Stimulated activated CD4-positive, alpha-beta T cell treated with anti-CD3 and anti-CD28 coated beads, Interleukin-4, amount 100 ng/mL, for 48 hours (primary cell): ENCODE results near the gene RANBP1.
A peak's percentile ranks its signal among the peaks of the same experiment; 100 is the strongest.
"Not testable (repeated sequence)": the region's sequence is repeated elsewhere in the genome, so short reads cannot be mapped to it uniquely, and the experiment has no call there.

Experiments used
- DNase-seq, 2 donors: peaks; one replicate each; pipeline ENCODE4 v3.0.0-alpha.2; 2020; ENCODE audit warnings: low read depth in 2 of 2

The RANBP1 gene

GRCh38 chr22:20150381-20151275 lies 34.7 kb downstream of the RANBP1 start, which contains the start of gene CCDC188:
TSS of gene CCDC188 (minus strand) at chr22:20151055. CDS start at chr22:20150986, 69 bp downstream.
- DNase-seq = no peak

GRCh38 chr22:20151276-20151588 lies 35.3 kb downstream of the RANBP1 start:
- DNase-seq = no peak

DNA sequence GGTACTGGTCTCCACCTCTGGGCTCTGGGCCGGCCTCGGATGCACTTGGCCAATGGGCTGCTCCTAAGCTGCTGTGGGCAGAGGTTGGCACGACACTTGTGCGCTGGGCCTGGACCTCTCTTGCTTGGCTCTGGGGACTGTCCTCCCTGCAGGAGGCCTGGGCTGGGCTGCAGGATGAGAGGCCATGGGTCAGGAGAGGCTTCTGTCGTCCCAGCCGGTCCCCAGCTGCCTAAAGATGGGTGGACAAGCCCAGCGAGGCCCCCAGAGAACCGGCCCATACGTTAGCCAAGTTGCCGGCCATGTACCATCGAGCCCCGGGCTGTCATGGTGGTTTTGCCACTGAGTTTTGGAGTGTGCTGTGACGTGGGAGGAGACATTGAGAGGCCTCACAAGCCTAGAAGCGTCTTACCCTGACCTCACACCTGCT lies 36.6 kb downstream of the RANBP1 start:
- no peak for DNase-seq

- DNase-seq = no peak
These were observed 38.0 kb downstream of the RANBP1 start for GRCh38 chr22:20153945-20154344.

- no peak for DNase-seq
These were observed 38.8 kb downstream of the RANBP1 start for GRCh38 chr22:20154602-20155187.

- DNase-seq = no peak
These were observed 39.6 kb downstream of the RANBP1 start for GRCh38 chr22:20155330-20156041.

DNA sequence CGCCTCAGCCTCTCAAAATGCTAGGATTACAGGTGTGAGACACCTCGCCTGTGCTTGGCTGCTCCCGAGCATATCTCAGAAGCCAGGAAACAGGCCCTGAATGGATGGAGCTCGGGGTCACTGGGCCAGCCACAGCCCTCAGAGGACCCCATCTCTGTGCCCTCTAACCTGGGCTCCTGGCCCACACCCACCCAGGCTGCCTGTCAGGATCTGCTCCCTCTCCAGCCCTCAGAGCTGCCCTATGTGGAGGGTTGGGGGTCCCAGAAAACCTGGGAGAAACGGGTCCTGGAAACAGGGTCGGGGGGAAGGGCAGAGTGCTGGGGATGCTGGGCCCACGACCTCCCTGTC lies 40.1 kb downstream of the RANBP1 start:
- DNase-seq = no peak

DNA sequence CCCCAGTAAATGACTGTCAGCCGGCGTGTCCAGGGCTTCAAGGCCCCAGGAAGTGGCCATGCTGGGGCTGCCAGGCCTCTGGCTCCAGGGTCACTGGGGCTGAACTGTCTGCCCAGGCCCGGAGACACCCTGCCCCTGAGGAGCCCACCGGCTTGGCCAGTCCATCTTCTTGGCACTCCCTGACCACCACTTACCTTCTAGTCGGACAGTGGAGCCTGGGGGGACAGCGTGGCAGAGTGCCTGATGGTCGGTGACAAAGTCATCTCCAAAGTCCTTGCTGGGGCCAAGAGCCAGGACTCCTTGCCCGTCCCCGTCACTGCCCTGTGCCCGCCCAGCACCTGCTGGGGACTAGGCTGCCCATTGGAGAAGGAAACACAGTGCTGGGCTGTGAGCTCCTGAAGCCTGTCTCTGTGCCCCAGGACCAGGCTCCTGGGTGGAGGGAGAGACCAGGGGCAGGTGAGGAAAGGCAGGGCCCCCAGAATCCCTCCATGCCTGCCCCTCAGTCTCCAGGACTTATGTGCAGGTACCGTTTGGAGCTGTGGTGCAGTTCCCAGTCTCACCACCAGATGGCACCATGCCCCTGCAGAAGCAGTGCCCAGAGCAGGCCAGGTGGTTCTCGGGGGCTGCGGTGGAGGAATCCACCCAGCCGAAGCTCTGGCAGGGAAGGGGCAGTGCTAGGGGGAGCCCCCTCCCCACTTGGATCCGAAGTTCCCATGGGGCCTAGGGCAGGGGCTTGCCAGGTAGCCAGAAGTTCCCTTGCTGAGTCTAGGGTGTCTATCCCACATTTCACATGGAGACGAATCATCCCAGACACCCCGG lies 40.9 kb downstream of the RANBP1 start:
- peak; percentile 75 to 96 for DNase-seq

DNA sequence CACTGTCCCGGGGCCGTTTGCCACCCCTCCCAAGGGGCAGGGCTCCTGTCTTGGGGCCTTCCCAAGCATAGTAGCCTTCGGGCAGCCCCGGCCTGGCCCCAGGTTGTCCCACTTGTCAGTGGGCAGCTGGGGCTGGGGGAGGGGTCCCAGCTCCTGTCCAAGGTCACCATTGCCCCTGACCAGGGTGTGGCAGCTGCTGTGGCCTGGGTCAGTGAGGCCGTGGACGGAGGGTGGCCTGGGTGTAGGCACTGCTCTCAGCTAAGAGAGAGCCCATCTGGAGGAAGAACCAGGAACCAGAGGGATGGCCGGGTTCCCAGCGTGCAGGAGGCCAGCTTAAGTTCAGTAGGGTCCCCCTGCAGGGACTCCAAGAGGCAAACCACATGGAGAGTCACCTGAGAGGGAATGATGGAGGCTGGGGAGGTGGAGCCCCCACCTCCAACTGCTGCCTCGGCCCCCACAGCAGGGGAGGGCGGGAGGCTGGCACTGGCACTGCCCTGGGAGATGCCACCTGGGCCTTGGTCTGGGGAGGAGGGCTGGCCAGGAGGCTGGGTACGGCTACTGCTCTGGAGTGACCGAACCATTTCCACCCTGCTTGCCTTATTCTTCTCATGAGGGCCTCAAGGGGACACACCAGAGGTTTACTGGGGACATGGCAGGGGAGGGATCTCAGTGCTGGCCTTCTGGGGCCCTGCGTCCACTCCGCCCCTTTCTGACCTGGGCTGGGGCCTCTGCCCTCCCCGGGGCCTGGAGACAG lies 41.7 kb downstream of the RANBP1 start:
- no peak for DNase-seq

DNA sequence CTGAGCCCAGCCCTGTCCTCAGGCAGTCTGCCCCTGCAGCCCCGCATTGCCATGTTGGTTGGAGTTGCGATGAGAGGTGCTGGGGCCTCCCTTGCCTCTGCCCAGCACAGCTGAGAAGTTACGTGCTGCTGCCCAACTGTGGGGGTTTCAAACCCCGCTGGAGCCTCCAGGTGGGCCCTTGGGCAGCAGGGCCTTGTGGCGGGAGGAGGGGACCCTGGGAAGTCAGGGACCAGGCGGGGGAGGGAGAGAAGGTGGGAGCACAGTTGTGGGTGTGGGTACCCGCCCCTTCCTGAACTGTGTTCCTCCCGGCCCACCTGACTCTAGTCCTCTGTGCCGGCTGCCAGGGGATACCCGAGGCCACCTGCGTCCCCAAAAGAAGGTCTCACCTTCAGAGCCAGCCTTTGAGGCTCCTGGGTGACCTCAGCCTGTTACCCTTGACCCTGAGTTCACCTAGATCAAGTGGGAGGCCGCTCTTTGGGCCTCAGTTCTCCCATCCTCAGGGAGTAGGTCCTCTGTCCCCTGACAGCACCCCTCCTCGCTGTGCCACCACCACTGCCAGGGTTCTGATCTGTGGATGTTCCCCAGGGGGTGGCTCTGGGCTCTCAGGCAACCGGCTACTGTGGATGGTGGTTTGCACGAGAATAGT lies 42.6 kb downstream of the RANBP1 start:
- DNase-seq = no peak

DNA sequence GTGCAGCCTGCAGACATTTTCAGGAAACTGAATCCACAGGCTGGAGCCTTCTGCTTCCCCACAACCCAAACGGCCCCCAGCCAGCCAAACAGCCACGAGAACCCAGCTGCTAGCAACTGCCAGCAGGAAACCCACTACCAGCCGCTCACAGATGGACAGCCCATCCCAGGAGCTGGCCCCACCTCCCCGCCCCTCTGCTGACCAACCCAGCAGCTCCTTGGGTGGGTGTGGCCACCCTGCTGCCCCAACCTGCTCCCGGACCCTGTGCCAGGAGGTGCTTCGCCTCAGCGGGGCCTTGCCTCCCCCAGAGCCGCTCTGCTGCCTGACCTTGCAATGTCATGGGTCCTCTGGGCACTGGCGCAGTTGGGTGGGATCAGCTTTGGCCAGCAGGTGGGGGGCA lies 43.2 kb downstream of the RANBP1 start:
- DNase-seq = no peak

DNA sequence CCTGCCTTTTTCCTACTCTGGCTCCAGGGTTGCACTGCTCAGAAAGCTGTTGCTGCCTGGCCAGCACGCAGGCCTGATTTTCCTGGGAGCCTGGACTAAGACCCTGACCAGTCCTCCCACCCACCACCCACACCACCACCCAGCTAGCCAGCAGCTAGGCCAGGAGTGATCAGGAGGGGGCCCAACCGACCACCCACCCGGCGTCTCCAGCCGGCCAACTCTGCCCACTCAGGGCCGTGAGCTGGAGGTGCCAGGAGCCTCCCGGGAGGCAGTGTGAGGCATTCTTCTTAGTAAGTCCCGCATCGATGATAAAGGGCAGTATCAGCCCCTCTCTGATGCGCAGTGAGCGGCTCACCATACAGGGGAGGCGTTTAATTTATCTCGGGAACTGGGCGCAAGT lies 43.6 kb downstream of the RANBP1 start:
- DNase-seq = not testable (repeated sequence)

GRCh38 chr22:20160041-20160440 lies 44.1 kb downstream of the RANBP1 start:
- DNase-seq = no peak

DNA sequence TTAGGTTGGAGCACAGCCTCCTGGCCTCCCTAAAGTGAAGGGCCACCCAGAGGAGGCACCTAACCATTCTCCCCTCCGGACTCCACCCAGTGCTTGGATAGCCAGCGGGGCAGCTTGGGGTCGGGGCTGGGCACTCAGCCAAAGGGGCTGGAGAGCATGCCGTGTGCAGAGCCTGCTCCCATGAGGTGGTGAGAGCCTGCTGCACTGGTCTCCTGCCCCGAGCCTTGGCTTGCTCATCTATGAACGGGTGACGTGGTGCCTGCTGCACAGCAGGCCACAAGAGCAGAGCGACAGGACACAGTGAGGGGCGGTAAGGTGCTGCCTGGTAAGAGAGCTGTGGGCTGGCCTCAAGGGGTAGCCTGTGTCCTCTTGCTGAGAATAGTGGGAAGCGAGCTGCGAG lies 49.0 kb downstream of the RANBP1 start:
- DNase-seq = no peak

- DNase-seq = no peak
These were observed 49.5 kb downstream of the RANBP1 start for GRCh38 chr22:20165421-20165820.

DNA sequence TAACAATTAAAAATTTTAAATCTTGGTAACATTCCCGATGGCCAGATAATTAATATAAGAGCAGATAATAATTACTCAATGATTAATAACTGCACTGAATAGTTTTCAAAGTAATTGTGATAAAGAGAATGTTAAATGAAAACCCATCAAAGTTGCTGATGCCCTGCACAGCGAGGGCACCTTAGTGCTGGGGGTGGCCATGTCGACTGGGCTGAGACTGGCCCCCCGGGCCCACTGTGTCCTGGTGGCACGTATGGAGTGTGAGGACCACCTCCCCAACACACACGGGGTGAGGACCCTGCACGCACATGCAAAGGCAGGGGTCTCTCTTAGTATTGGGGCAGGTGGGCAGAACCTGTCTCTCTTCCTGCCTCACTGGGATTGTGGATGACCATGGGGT lies 50.0 kb downstream of the RANBP1 start:
- no peak for DNase-seq

GRCh38 chr22:20166703-20167102 lies 50.8 kb downstream of the RANBP1 start:
- no peak for DNase-seq

DNA sequence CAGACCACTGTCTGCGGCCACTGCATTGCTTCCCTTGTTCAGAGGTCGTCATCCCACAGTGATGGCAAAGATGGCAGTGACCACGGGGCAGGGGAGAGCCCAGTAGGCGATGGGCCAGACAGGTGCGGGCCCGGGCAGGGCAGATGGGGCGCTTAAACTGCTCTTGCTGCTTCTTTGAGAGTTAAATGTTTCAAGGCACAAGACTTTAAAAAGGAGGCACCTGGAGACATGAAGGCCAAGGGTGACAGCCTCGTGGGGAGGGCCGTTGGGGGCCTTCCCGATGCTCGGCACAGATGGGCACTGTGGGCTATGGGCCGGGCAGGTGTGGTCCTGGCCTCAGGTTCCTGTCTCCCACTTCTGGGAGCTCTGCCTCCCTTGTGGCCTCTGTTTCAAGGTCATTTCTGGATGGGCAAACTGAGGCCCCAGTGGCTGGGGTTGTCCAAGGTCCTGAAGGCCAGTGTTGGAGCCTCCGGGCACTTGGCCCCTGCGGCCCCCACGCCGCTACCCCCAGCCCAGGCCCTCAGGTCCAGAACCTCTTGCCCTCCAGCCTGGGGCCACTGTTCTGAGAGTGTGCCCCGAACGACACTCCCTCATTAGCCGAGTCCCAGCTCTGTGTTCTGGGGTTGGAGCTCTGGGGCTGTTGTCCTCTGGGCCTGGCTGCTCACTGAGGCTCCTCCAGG lies 51.9 kb downstream of the RANBP1 start:
- DNase-seq = no peak

DNA sequence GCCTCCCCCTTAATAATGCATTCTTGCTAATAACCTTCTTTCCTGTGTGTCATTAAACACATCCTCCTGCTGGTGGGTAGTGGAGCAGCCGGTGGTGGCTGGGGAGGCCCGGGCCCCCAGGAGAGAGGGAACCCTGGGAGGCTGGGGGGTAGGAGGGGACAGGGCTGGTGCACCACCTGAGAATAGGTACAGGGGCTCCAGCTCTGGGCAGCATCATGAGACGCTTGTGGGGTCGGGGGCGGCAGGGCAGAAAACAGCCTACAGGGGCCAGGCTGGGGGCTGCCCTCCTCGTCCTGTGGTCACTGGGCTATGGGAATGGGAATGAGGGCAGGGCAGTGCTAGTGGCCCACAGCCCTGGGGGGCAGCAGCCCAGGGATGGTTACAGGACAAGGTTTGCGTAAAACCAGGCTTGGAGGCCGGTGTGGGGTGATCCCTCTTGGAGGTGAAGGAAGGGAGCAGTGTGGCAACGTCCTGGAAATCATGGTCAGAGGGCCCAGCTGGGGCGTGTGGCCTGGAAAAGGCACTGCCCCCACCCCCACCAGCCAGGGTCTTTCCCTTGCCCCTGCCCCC lies 53.4 kb downstream of the RANBP1 start:
- no peak for DNase-seq

- DNase-seq = no peak
These were observed 54.3 kb downstream of the RANBP1 start for GRCh38 chr22:20170170-20170569.
